Kidney (tissue), 14 donors: ENCODE measurements around the gene VPS39. TPM values are rescaled to one million over a fixed set of nuclear protein-coding genes. Genes with fewer than 3 reads are reported as not detected.

Experiments used
- DNase-seq, 5 donors: peaks; one replicate each; pipeline ENCODE4 v3.0.0-alpha.2; 2013 to 2020
- FAIRE-seq: peaks from 2 replicates; lab custom pipeline; 2012; peaks lifted over from hg19 to GRCh38; lab: Jason Lieb, UNC
- H3K27ac ChIP-seq, 2 donors: one replicate each; pipeline ENCODE4 v1.7.0; 2013; ENCODE audit warnings: low read depth in 2 of 2, low read length in 2 of 2, inconsistent platforms in 1 of 2
- H3K27me3 ChIP-seq: one replicate; pipeline ENCODE4 v1.7.1; 2013; ENCODE audit warnings: low read length, inconsistent platforms; ENCODE audit not compliant: control insufficient read depth, insufficient read depth
- H3K36me3 ChIP-seq, 3 donors: one replicate each; pipeline versions ENCODE4 v1.7.0 to v1.7.1; 2013; ENCODE audit warnings: low read length in 3 of 3, control low read depth in 1 of 3, inconsistent platforms in 1 of 3; ENCODE audit not compliant: insufficient read depth in 3 of 3, control insufficient read depth in 2 of 3
- H3K4me1 ChIP-seq, 3 donors: one replicate each; pipeline versions ENCODE4 v1.7.0 to v1.7.1; 2013; ENCODE audit warnings: low read length in 3 of 3, inconsistent platforms in 1 of 3, low read depth in 1 of 3; ENCODE audit not compliant: control insufficient read depth in 2 of 3, insufficient read depth in 2 of 3
- H3K4me3 ChIP-seq, 3 donors: one replicate each; pipeline versions ENCODE4 v1.7.0 to v1.8.1; 2013; ENCODE audit warnings: low read length in 3 of 3, control low read depth in 1 of 3, inconsistent platforms in 1 of 3
- H3K9ac ChIP-seq, 3 donors: one replicate each; pipeline versions ENCODE4 v1.7.0 to v1.7.1; 2013; ENCODE audit warnings: low read length in 3 of 3, control low read depth in 1 of 3, inconsistent platforms in 1 of 3
- H3K9me3 ChIP-seq, 3 donors: one replicate each; pipeline versions ENCODE4 v1.7.0 to v1.7.1; 2013; ENCODE audit warnings: low read length in 3 of 3, control low read depth in 1 of 3, inconsistent platforms in 1 of 3; ENCODE audit not compliant: control insufficient read depth in 2 of 3, insufficient read depth in 1 of 3
- intact Hi-C: fragments of 100-400 bp; cut with DNase I; formaldehyde crosslinking; loops from one replicate; pipeline ENCODE4 v1.11.1; 2022
- polyA plus RNA-seq: library from polyadenylated mRNA; stranded (reverse); fragments of 350-450 nt; fragmentation: Illumina TruSeq; extraction: RNeasy Lipid Tissue Mini Kit (QIAGEN cat#74804); gene quantifications from one replicate; pipeline ENCODE4 v1.2.3, GENCODE V29; 2014; ENCODE audit warnings: low read depth, low replicate concordance; ENCODE audit not compliant: insufficient read depth
- total RNA-seq: library from RNA; stranded (reverse); fragmentation: NEBNext Ultra II Directional; extraction: Animal tissue kit (Norgen Biotek cat#: 25700); gene quantifications from one replicate; pipeline ENCODE4 v1.2.1, GENCODE V29; 2021
- TF ChIP-seq, protein P1 (sequence below): IDR thresholded peaks from 3 replicates; pipeline ENCODE4 v1.5.1; 2012; ENCODE audit warnings: mild to moderate bottlenecking, moderate library complexity, borderline replicate concordance; ENCODE audit not compliant: insufficient read depth; ENCODE audit errors: extremely low read depth
- donor health status: control.
- donor health status: control.
- donor health status: control.
- donor health status: control.
- donor health status: control.
- donor health status: DM: yes; HTN: yes; CAD: no.
- donor health status: Normal renal cell carcinoma (clear cell type).

VPS39 gene
- total and polyA plus RNA-seq, 2 donors from 2014 or later = 33.1 to 70.9 TPM

DNA sequence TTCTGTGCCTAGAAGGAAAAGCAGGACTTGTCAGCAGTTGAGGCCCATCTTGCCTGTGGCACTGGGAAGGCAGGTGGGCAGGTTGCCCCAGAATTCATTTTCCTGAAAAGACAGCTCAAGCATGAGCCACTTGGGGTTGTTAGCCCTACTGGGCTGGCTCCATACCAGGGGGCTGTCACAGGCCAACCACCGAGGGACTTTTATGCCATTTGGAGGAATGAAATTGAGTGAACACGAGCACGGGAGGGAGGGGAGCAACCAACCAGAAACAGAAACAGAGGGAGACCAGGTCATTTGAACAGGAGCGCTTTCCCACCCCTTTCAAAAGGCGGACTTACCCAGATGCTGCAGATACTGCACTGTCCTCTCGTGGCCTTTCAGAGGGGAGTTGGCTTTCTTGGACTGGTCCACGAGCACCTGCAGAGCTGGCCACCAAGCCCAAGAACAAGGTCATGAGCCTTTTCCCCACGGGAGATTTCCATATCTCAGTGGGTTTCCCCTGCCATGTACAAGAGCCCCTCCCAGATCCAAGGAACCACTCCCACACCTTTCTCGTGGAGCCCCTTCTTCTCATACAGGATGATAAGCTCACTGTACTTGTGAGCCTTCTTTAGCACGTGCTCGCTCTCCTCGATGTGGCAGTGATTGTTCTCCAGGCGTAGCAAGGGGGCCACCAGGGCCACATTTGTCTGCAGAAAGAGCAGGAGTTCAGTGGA lies 41.7 kb downstream of the VPS39 start:
- TF ChIP-seq, protein P1, sequence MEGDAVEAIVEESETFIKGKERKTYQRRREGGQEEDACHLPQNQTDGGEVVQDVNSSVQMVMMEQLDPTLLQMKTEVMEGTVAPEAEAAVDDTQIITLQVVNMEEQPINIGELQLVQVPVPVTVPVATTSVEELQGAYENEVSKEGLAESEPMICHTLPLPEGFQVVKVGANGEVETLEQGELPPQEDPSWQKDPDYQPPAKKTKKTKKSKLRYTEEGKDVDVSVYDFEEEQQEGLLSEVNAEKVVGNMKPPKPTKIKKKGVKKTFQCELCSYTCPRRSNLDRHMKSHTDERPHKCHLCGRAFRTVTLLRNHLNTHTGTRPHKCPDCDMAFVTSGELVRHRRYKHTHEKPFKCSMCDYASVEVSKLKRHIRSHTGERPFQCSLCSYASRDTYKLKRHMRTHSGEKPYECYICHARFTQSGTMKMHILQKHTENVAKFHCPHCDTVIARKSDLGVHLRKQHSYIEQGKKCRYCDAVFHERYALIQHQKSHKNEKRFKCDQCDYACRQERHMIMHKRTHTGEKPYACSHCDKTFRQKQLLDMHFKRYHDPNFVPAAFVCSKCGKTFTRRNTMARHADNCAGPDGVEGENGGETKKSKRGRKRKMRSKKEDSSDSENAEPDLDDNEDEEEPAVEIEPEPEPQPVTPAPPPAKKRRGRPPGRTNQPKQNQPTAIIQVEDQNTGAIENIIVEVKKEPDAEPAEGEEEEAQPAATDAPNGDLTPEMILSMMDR = no peak
- DNase-seq (no peak), FAIRE-seq (no peak)
- Histone ChIP-seq H3K27ac (no peak overlapping the region), H3K4me3 (no peak overlapping the region), H3K36me3 (peaks cover 13 to 84% (median 65%) of the 10 kb centered on the region in 3 donors), H3K9ac (no peak overlapping the region), H3K4me1 (no peaks in the 10 kb centered on the region), H3K9me3 (no peaks in the 10 kb centered on the region), H3K27me3 (no peaks in the 10 kb centered on the region)
- intact Hi-C loops = no loop called here

GRCh38 chr15:42165106-42165505 lies 43.0 kb downstream of the VPS39 start:
- intact Hi-C loops = no loop called here
- Histone ChIP-seq H3K27me3 (no peaks in the 10 kb centered on the region), H3K36me3 (peaks cover 16 to 89% (median 69%) of the 10 kb centered on the region in 3 donors), H3K9ac (no peak overlapping the region), H3K4me3 (no peak overlapping the region), H3K27ac (no peak overlapping the region), H3K4me1 (no peaks in the 10 kb centered on the region), H3K9me3 (no peaks in the 10 kb centered on the region)
- TF ChIP-seq, protein P1 = no peak
- DNase-seq (no peak), FAIRE-seq (no peak)

- intact Hi-C loops = no loop called here
- H3K9me3 ChIP-seq = no peaks in the 10 kb centered on the region
- no peaks in the 10 kb centered on the region for H3K27me3 ChIP-seq
- no peak overlapping the region for H3K9ac ChIP-seq
- no peaks in the 10 kb centered on the region for H3K4me1 ChIP-seq
- FAIRE-seq = no peak
- no peak overlapping the region for H3K4me3 ChIP-seq
- H3K36me3 ChIP-seq = peaks cover 16 to 88% (median 74%) of the 10 kb centered on the region in 3 donors
- TF ChIP-seq, protein P1 = no peak
- no peak for DNase-seq
- no peak overlapping the region for H3K27ac ChIP-seq
These were observed 44.1 kb downstream of the VPS39 start for GRCh38 chr15:42163947-42164550.
